GM23338 (cell line): ENCODE results near the gene DTX4.

Experiments
- CREB1 ChIP-seq: fragments of 250-450 bp; sonication (Bioruptor Pico); IDR thresholded peaks from 2 replicates; pipeline ENCODE4 v1.5.0; 2020; ENCODE audit warnings: low read depth, mild to moderate bottlenecking, moderate library complexity
- CTCF ChIP-seq, 2 experiments: fragments of 200-600 bp in 1 of 2; sonication (generic) in 1 of 2; conservative IDR thresholded peaks; 2 replicates each; pipeline versions ENCODE4 v1.5.1 to v1.6.1; 2016 to 2017; ENCODE audit warnings: antibody characterized with exemption in 2 of 2, low read depth in 2 of 2, mild to moderate bottlenecking in 2 of 2, moderate library complexity in 1 of 2
- ETS1 ChIP-seq: IDR thresholded peaks from 2 replicates; pipeline ENCODE4 v1.6.1; 2016; ENCODE audit warnings: antibody characterized with exemption
- EZH2 ChIP-seq: fragments of 200-600 bp; sonication (generic); IDR thresholded peaks from one replicate; pipeline ENCODE4 v1.8.0; 2017; ENCODE audit warnings: antibody characterized with exemption, mild to moderate bottlenecking, low read depth; ENCODE audit not compliant: unreplicated experiment
- EZH2phosphoT487 ChIP-seq: fragments of 200-600 bp; sonication (generic); IDR thresholded peaks from one replicate; pipeline ENCODE4 v1.8.1; 2018; ENCODE audit warnings: antibody characterized with exemption; ENCODE audit not compliant: unreplicated experiment
- POLR2AphosphoS5 ChIP-seq: IDR thresholded peaks from 2 replicates; pipeline ENCODE4 v1.6.1; 2016; ENCODE audit warnings: antibody characterized with exemption, low read depth
- REST ChIP-seq: IDR thresholded peaks from one replicate; pipeline ENCODE4 v1.6.1; 2018; ENCODE audit warnings: antibody characterized with exemption; ENCODE audit not compliant: unreplicated experiment
- STAT1 ChIP-seq: IDR thresholded peaks from one replicate; pipeline ENCODE4 v1.6.1; 2016; ENCODE audit warnings: antibody characterized with exemption; ENCODE audit not compliant: unreplicated experiment
- ZNF114 ChIP-seq: fragments of 250-450 bp; sonication (Bioruptor Pico); IDR thresholded peaks from 2 replicates; pipeline ENCODE4 v1.5.0; 2020; ENCODE audit warnings: mild to moderate bottlenecking, moderate library complexity
- ZNF331 ChIP-seq: fragments of 250-450 bp; sonication (Bioruptor Pico); IDR thresholded peaks from 2 replicates; pipeline ENCODE4 v1.5.0; 2020; ENCODE audit warnings: low read depth, mild to moderate bottlenecking, moderate library complexity

GRCh38 chr11:59253001-59253400 is 81.1 kb downstream of the DTX4 start:
- TF ChIP-seq CTCF (conservative IDR thresholded peaks at IDR 0.05; ENCODE audit: low read depth in 2 of 2) = no peak
- no peak for TF ChIP-seq REST
- no peak for TF ChIP-seq ZNF331 (CRISPR knock-in tag)
- no peak for TF ChIP-seq POLR2AphosphoS5
- TF ChIP-seq EZH2 = no peak
- TF ChIP-seq EZH2phosphoT487 = no peak
- TF ChIP-seq CREB1 (CRISPR knock-in tag) = no peak
- no peak for TF ChIP-seq ETS1
- no peak for TF ChIP-seq ZNF114 (CRISPR knock-in tag)
- TF ChIP-seq STAT1 = no peak
